Breast epithelium (tissue), 3 donors: ENCODE data around the gene DCTN2.

Experiments used
- POLR2AphosphoS5 ChIP-seq, 3 donors: sonication (generic); formaldehyde crosslinking; IDR thresholded peaks; one replicate each; pipeline ENCODE4 v1.6.1; 2017; ENCODE audit warnings: antibody characterized with exemption in 3 of 3
- TF ChIP-seq, protein P1 (sequence below), 3 donors: fragments of 450-650 bp; IDR thresholded peaks; one replicate each; pipeline ENCODE4 v1.5.1; 2016 to 2017; ENCODE audit warnings: antibody characterized with exemption in 3 of 3, mild to moderate bottlenecking in 3 of 3, moderate library complexity in 3 of 3

DNA sequence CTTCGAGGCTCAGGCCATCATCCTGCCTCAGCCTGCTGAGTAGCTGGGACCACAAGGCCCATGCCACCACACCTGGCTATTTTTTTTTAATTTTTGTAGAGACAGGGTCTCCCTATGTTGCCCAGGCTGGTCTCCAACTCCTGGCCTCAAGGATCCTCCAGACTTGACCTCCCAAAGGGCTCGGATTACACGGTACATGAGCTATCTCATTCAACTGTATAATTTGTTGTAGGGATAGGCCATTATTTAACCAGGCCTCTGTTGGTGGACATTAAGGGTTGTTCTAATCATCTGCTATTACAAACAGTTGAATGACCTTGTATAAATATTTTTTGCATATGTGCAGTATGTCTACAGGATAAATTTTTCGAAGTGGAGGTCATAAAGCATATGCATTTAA, 11.9 kb upstream of the DCTN2 start:
- TF ChIP-seq, protein P1, sequence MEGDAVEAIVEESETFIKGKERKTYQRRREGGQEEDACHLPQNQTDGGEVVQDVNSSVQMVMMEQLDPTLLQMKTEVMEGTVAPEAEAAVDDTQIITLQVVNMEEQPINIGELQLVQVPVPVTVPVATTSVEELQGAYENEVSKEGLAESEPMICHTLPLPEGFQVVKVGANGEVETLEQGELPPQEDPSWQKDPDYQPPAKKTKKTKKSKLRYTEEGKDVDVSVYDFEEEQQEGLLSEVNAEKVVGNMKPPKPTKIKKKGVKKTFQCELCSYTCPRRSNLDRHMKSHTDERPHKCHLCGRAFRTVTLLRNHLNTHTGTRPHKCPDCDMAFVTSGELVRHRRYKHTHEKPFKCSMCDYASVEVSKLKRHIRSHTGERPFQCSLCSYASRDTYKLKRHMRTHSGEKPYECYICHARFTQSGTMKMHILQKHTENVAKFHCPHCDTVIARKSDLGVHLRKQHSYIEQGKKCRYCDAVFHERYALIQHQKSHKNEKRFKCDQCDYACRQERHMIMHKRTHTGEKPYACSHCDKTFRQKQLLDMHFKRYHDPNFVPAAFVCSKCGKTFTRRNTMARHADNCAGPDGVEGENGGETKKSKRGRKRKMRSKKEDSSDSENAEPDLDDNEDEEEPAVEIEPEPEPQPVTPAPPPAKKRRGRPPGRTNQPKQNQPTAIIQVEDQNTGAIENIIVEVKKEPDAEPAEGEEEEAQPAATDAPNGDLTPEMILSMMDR (IDR thresholded peaks at IDR 0.05) = no peak
- TF ChIP-seq POLR2AphosphoS5 (IDR thresholded peaks at IDR 0.05) = no peak
